Keratinocyte (primary cell): ENCODE measurements around the gene HCFC1. TPM values are rescaled to one million over a fixed set of nuclear protein-coding genes. Genes with fewer than 3 reads are reported as not detected.

Experiments used
- DNase-seq: peaks from one replicate; pipeline ENCODE4 v3.0.0-alpha.2; 2011; ENCODE audit warnings: low read depth, missing footprints, low spot score
- FAIRE-seq: peaks from 2 replicates; lab custom pipeline; 2011; peaks lifted over from hg19 to GRCh38; lab: Jason Lieb, UNC
- H2AFZ ChIP-seq: 2 replicates; pipeline ENCODE4 v1.6.0; 2012; ENCODE audit warnings: low read length, control low read depth, inconsistent platforms; ENCODE audit not compliant: control insufficient read depth
- H3K27ac ChIP-seq: 2 replicates; pipeline ENCODE4 v1.5.1; 2011; ENCODE audit warnings: low read length; ENCODE audit not compliant: control insufficient read depth, insufficient read depth
- H3K27me3 ChIP-seq: 3 replicates; pipeline ENCODE4 v1.6.0; 2011; ENCODE audit warnings: low read length; ENCODE audit not compliant: control insufficient read depth, insufficient read depth; ENCODE audit errors: extremely low read depth
- H3K36me3 ChIP-seq, 2 experiments: 2 replicates in 1 of 2; 3 replicates in 1 of 2; pipeline ENCODE4 v1.5.1; 2011; ENCODE audit warnings: low read length in 2 of 2, mild to moderate bottlenecking in 1 of 2; ENCODE audit not compliant: control insufficient read depth in 2 of 2, insufficient read depth in 2 of 2; ENCODE audit errors: extremely low read depth in 1 of 2
- H3K4me1 ChIP-seq: 3 replicates; pipeline ENCODE4 v1.5.1; 2011; ENCODE audit warnings: low read length; ENCODE audit not compliant: control insufficient read depth, insufficient read depth; ENCODE audit errors: extremely low read depth
- H3K4me2 ChIP-seq: 3 replicates; pipeline ENCODE4 v1.6.0; 2011; ENCODE audit warnings: low read depth, low read length; ENCODE audit not compliant: control insufficient read depth, insufficient read depth; ENCODE audit errors: extremely low read depth
- H3K4me3 ChIP-seq, 3 experiments: fragments of 200-600 bp in 1 of 3; sonication (generic) in 1 of 3; 2 replicates in 2 of 3; 3 replicates in 1 of 3; pipeline ENCODE4 v1.5.1; 2011 to 2016; ENCODE audit warnings: low read length in 3 of 3, mild to moderate bottlenecking in 3 of 3, control low read depth in 2 of 3, inconsistent platforms in 1 of 3, low read depth in 1 of 3, mixed read lengths in 1 of 3, mixed run types in 1 of 3, moderate library complexity in 1 of 3; ENCODE audit not compliant: control insufficient read depth in 2 of 3, insufficient read depth in 2 of 3; ENCODE audit errors: extremely low read depth in 1 of 3
- H3K79me2 ChIP-seq: 2 replicates; pipeline ENCODE4 v1.6.0; 2012; ENCODE audit warnings: low read length; ENCODE audit not compliant: control insufficient read depth, insufficient read depth
- H3K9ac ChIP-seq: 3 replicates; pipeline ENCODE4 v1.6.0; 2011; ENCODE audit warnings: low read length; ENCODE audit not compliant: control insufficient read depth, insufficient read depth; ENCODE audit errors: extremely low read depth
- H3K9me1 ChIP-seq: 3 replicates; pipeline ENCODE4 v1.6.0; 2011; ENCODE audit warnings: low read length; ENCODE audit not compliant: control insufficient read depth, insufficient read depth; ENCODE audit errors: extremely low read depth
- H3K9me3 ChIP-seq: 2 replicates; pipeline ENCODE4 v1.5.1; 2012; ENCODE audit warnings: low read depth, low read length; ENCODE audit not compliant: control insufficient read depth
- H4K20me1 ChIP-seq: 3 replicates; pipeline ENCODE4 v1.6.0; 2011; ENCODE audit warnings: low read length; ENCODE audit not compliant: control insufficient read depth, insufficient read depth; ENCODE audit errors: extremely low read depth
- CTCF ChIP-seq, 3 experiments: IDR thresholded peaks in 1 of 3; conservative IDR thresholded peaks in 1 of 3; optimal IDR thresholded peaks in 1 of 3; 2 replicates in 2 of 3; 3 replicates in 1 of 3; pipeline versions ENCODE3 to v1.5.1; 2011; ENCODE audit warnings: low read length in 3 of 3, mild to moderate bottlenecking in 3 of 3, moderate library complexity in 2 of 3, control low read depth in 1 of 3, inconsistent platforms in 1 of 3; ENCODE audit not compliant: insufficient read depth in 2 of 3; ENCODE audit errors: extremely low read depth in 1 of 3
- EZH2 ChIP-seq: IDR thresholded peaks from one replicate; pipeline ENCODE4 v1.6.1; 2012; ENCODE audit warnings: inconsistent platforms, mild to moderate bottlenecking, low read length, moderate library complexity
- dilution Hi-C: fragments of 300-500 bp; cut with MboI; formaldehyde crosslinking; loops from one replicate; pipeline ENCODE4 v1.7.0; 2020; ENCODE audit warnings: low sequenced_read_pairs; ENCODE audit not compliant: extremely low pct_ligation_motif_present
- polyA plus RNA-seq, 5 experiments: library from polyadenylated mRNA; depleted of rRNA in 3 of 5; stranded (reverse) in 3 of 5; stranded (forward) in 1 of 5; unstranded in 1 of 5; fragments of >200 nt; gene quantifications; 1 replicate in 1 of 5; 2 replicates in 3 of 5; 3 replicates in 1 of 5; pipeline versions ENCODE4 v1.2.1 to v1.2.3, GENCODE V29; 2011 to 2012; ENCODE audit warnings: missing spikeins in 2 of 5, low read depth in 1 of 5, low replicate concordance in 1 of 5
- small RNA-seq, 3 experiments: library from RNA; depleted of rRNA; stranded (forward); fragments of <200 nt; gene quantifications; one replicate each; pipeline ENCODE3, GENCODE V24; 2012; ENCODE audit warnings: low read depth in 3 of 3, low replicate concordance in 1 of 3; ENCODE audit not compliant: insufficient read length in 3 of 3

Gene HCFC1
- polyA plus RNA-seq, 1 donor (not counting 4 experiments of a cell fraction or from before 2014, with no cell fraction given) = 2.7 TPM

GRCh38 chrX:153900831-153901752, 70.5 kb downstream of the HCFC1 start:
- no peak overlapping the region for H3K27ac ChIP-seq
- DNase-seq (peak; percentile 60), FAIRE-seq (no peak)
- TF ChIP-seq CTCF (optimal IDR thresholded peaks at IDR 0.05 in 1 of 3, IDR thresholded peaks at IDR 0.05 in 1 of 3, conservative IDR thresholded peaks at IDR 0.05 in 1 of 3; ENCODE audit: extremely low read depth in 1 of 3, insufficient read depth in 2 of 3, low read length in 3 of 3) (no peak), EZH2 (no peak)
- no peaks in the 10 kb centered on the region for H3K27me3 ChIP-seq
- no peak overlapping the region for H3K9ac ChIP-seq
- H2AFZ ChIP-seq = no peak overlapping the region
- peaks cover 8% of the 10 kb centered on the region for H3K4me1 ChIP-seq
- H3K4me2 ChIP-seq = peak overlapping the region; percentile 32
- H4K20me1 ChIP-seq = no peaks in the 10 kb centered on the region
- no peaks in the 10 kb centered on the region for H3K9me1 ChIP-seq
- no peaks in the 10 kb centered on the region for H3K79me2 ChIP-seq
- H3K4me3 ChIP-seq = no peak overlapping the region
- dilution Hi-C loops = no loop called here
- no peaks in the 10 kb centered on the region for H3K36me3 ChIP-seq
- no peaks in the 10 kb centered on the region for H3K9me3 ChIP-seq

- no peak overlapping the region for H3K27ac ChIP-seq
- TF ChIP-seq CTCF (optimal IDR thresholded peaks at IDR 0.05 in 1 of 3, IDR thresholded peaks at IDR 0.05 in 1 of 3, conservative IDR thresholded peaks at IDR 0.05 in 1 of 3; ENCODE audit: extremely low read depth in 1 of 3, insufficient read depth in 2 of 3, low read length in 3 of 3) (no peak), EZH2 (no peak)
- H3K36me3 ChIP-seq = no peaks in the 10 kb centered on the region
- H2AFZ ChIP-seq = no peak overlapping the region
- H3K4me3 ChIP-seq = no peak overlapping the region
- FAIRE-seq = no peak
- H3K9ac ChIP-seq = no peak overlapping the region
- H3K9me1 ChIP-seq = no peaks in the 10 kb centered on the region
- dilution Hi-C loops = no loop called here
- no peak overlapping the region for H3K4me2 ChIP-seq
- H4K20me1 ChIP-seq = no peaks in the 10 kb centered on the region
- no peaks in the 10 kb centered on the region for H3K9me3 ChIP-seq
- peaks cover 8% of the 10 kb centered on the region for H3K4me1 ChIP-seq
- no peaks in the 10 kb centered on the region for H3K27me3 ChIP-seq
- no peaks in the 10 kb centered on the region for H3K79me2 ChIP-seq
- DNase-seq = no peak
These were observed 73.7 kb downstream of the HCFC1 start for GRCh38 chrX:153897899-153898298.

Small RNA genes within 50 kb of the gene (small RNA-seq; reads per million reads assigned to genes)
- gene MIR3202-1 = 0 reads per million in 3 experiments

Other genes with a start within 250 kb of the HCFC1 start
- gene BCAP31, start 247.4 kb downstream of the HCFC1 start, polyA plus RNA-seq = 260 to 267 TPM (median 262 TPM) in 3 replicates
- 0.81 to 2.0 TPM (median 0.86 TPM) in 3 replicates for gene ABCD1, start 247.0 kb downstream of the HCFC1 start, polyA plus RNA-seq
- gene PLXNB3, start 207.6 kb downstream of the HCFC1 start, polyA plus RNA-seq = 7.2 to 14.4 TPM (median 8.6 TPM) in 3 replicates
- 0.08 to 0.21 TPM (median 0.10 TPM) in 3 replicates for gene SRPK3, start 190.8 kb downstream of the HCFC1 start, polyA plus RNA-seq
- gene IDH3G, start 177.4 kb downstream of the HCFC1 start, polyA plus RNA-seq = 44.7 to 73.5 TPM (median 45.8 TPM) in 3 replicates
- gene SSR4, start 177.2 kb downstream of the HCFC1 start, polyA plus RNA-seq = 187 to 320 TPM (median 209 TPM) in 3 replicates
- gene PDZD4, start 141.3 kb downstream of the HCFC1 start, polyA plus RNA-seq = 0.05 to 0.35 TPM (median 0.05 TPM) in 3 replicates
- gene L1CAM, start 85.6 kb downstream of the HCFC1 start, polyA plus RNA-seq = 18.2 to 31.1 TPM (median 23.3 TPM) in 3 replicates
- not detected in 3 replicates for gene AVPR2, start 67.1 kb downstream of the HCFC1 start, polyA plus RNA-seq
- gene ARHGAP4, start 45.6 kb downstream of the HCFC1 start, polyA plus RNA-seq = 0.35 to 0.66 TPM (median 0.55 TPM) in 3 replicates
- 103 to 149 TPM (median 112 TPM) in 3 replicates for gene NAA10, start 36.8 kb downstream of the HCFC1 start, polyA plus RNA-seq
- 0.08 to 0.40 TPM (median 0.16 TPM) in 3 replicates for gene RENBP, start 27.2 kb downstream of the HCFC1 start, polyA plus RNA-seq
- 6.6 to 13.1 TPM (median 7.5 TPM) in 3 replicates for gene TMEM187, start 936 bp upstream of the HCFC1 start, polyA plus RNA-seq
- gene IRAK1, start 48.1 kb upstream of the HCFC1 start, polyA plus RNA-seq = 41.5 to 70.1 TPM (median 65.5 TPM) in 3 replicates
- gene MECP2, start 125.9 kb upstream of the HCFC1 start, polyA plus RNA-seq = 7.2 to 12.4 TPM (median 9.9 TPM) in 3 replicates
- not detected in 3 replicates for gene OPN1LW, start 172.4 kb upstream of the HCFC1 start, polyA plus RNA-seq
- not detected in 3 replicates for gene OPN1MW, start 210.8 kb upstream of the HCFC1 start, polyA plus RNA-seq
- not detected in 3 replicates for gene OPN1MW2, start 247.9 kb upstream of the HCFC1 start, polyA plus RNA-seq